SK-N-SH (cell line): ENCODE measurements around the gene FCRL3.

Experiments used
- ELF1 ChIP-seq: IDR thresholded peaks from 2 replicates; pipeline ENCODE4 v1.4.0; 2012
- EP300 ChIP-seq, 2 experiments: IDR thresholded peaks; 2 replicates each; pipeline versions ENCODE4 v1.4.0 to v1.6.1; 2012; ENCODE audit warnings: borderline replicate concordance in 1 of 2, low read depth in 1 of 2, low read length in 1 of 2
- FOSL2 ChIP-seq: IDR thresholded peaks from 2 replicates; pipeline ENCODE4 v1.4.0; 2012; ENCODE audit warnings: low read depth, mild to moderate bottlenecking, moderate library complexity, borderline replicate concordance
- FOXJ3 ChIP-seq: sonication (generic); formaldehyde crosslinking; IDR thresholded peaks from 2 replicates; pipeline ENCODE4 v1.5.1; 2020; ENCODE audit warnings: mild to moderate bottlenecking, missing genetic modification reagents
- POLR2AphosphoS5 ChIP-seq: IDR thresholded peaks from 2 replicates; pipeline ENCODE4 v1.6.1; 2012; ENCODE audit warnings: low read depth, low read length
- REST ChIP-seq: IDR thresholded peaks from 2 replicates; pipeline ENCODE4 v1.6.1; 2012; ENCODE audit warnings: mild to moderate bottlenecking, low read depth, low read length, moderate library complexity
- RXRA ChIP-seq: IDR thresholded peaks from 2 replicates; pipeline ENCODE4 v1.4.0; 2012; ENCODE audit warnings: low read depth, mild to moderate bottlenecking, borderline replicate concordance
- SMC3 ChIP-seq: IDR thresholded peaks from 2 replicates; pipeline ENCODE4 v1.6.1; 2012; ENCODE audit warnings: low read depth, low read length, improper control_type of control experiment
- USF2 ChIP-seq: fragments of 150-350 bp; IDR thresholded peaks from 2 replicates; pipeline ENCODE4 v1.6.1; 2017; ENCODE audit warnings: antibody characterized with exemption, low read length, low read depth, borderline replicate concordance
- TF ChIP-seq, protein P1 (sequence below): fragments of 200-600 bp; sonication (generic); IDR thresholded peaks from 2 replicates; pipeline ENCODE4 v1.6.1; 2017; ENCODE audit warnings: antibody characterized with exemption, mild to moderate bottlenecking, moderate library complexity

DNA sequence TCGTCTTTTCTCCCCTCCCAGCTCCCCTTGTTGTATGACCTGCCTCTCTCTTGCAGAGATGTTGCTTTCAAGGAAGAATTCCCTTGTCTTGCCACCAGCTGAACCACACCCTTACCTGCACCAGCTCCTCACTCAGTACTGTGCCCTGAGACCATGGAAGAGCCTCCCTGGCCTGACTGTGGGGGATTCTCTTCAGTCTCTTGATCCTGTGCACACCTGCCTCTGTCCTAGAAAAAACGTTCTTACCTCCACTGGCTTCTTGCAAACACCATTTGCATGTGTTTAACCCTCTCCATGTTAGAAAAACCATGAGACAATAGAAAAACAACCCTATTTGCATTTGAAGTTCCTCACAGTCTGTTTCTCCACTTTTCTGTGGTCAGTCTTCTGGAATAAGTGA, 59.4 kb downstream of the FCRL3 start:
- TF ChIP-seq, protein P1, sequence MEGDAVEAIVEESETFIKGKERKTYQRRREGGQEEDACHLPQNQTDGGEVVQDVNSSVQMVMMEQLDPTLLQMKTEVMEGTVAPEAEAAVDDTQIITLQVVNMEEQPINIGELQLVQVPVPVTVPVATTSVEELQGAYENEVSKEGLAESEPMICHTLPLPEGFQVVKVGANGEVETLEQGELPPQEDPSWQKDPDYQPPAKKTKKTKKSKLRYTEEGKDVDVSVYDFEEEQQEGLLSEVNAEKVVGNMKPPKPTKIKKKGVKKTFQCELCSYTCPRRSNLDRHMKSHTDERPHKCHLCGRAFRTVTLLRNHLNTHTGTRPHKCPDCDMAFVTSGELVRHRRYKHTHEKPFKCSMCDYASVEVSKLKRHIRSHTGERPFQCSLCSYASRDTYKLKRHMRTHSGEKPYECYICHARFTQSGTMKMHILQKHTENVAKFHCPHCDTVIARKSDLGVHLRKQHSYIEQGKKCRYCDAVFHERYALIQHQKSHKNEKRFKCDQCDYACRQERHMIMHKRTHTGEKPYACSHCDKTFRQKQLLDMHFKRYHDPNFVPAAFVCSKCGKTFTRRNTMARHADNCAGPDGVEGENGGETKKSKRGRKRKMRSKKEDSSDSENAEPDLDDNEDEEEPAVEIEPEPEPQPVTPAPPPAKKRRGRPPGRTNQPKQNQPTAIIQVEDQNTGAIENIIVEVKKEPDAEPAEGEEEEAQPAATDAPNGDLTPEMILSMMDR: no peak
- TF ChIP-seq REST (no peak), USF2 (no peak), ELF1 (no peak), FOSL2 (no peak), POLR2AphosphoS5 (no peak), RXRA (no peak), EP300 (IDR thresholded peaks at IDR 0.05; ENCODE audit: borderline replicate concordance in 1 of 2, low read depth in 1 of 2, low read length in 1 of 2) (no peak), SMC3 (no peak), FOXJ3 (CRISPR knock-in tag) (no peak)
